ENCODE results near the gene PNKP. TPM values are rescaled to one million over a fixed set of nuclear protein-coding genes. Genes with fewer than 3 reads are reported as not detected.

Gene PNKP
- total RNA-seq, 2 experiments from 2014 or later, result 86.7 to 93.1 TPM

GRCh38 chr19:49880162-49880869, 12.9 kb upstream of the PNKP start:
- ChIA-PET CTCF (interaction anchor here (0.7 kb wide), 1 partner anchor 10 kb away, joined by 3 read pairs; no protein-coding TSS in a partner anchor), POLR2A (no interaction called here)

DNA sequence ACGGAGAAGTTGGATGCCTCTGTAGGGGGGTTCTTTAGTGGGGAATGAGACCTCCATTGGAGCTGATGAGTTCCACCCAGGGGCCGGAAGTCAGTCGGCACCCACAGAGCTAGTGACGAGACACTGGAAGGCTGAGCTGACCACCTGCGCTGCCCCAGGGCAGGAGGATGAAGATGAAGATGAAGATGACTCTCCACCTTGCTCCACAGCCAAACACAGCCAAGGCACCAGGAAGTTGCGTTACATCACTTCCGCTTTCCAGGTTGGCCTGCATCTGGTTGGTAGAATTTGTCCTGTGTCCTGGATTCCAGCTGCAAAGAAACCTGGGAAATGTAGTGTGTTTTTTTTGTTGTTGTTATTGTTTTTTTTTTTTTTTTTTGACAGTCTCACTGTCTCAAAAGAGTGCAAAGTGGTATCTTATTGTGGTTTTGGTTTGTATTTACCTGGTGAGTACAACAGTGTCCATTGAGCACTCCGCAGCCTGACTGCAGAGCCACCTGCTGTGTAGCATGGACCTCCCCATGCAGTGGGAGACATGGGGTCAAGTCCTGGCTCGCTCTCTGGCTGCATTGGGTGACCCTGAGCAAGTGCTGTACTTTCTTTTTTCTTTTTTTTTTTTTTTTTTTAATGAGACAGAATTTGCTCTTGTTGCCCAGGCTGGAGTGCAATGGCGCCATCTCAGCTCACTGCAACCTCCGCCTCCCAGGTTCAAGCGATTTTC, 12.0 kb upstream of the PNKP start:
- ChIA-PET POLR2A (no interaction called here), CTCF (interaction anchor here (0.7 kb wide), 1 partner anchor 11 kb away, joined by 3 read pairs; no protein-coding TSS in a partner anchor)

GRCh38 chr19:49878744-49879070, 11.3 kb upstream of the PNKP start:
- ChIA-PET POLR2A (no interaction called here), CTCF (no interaction called here)

DNA sequence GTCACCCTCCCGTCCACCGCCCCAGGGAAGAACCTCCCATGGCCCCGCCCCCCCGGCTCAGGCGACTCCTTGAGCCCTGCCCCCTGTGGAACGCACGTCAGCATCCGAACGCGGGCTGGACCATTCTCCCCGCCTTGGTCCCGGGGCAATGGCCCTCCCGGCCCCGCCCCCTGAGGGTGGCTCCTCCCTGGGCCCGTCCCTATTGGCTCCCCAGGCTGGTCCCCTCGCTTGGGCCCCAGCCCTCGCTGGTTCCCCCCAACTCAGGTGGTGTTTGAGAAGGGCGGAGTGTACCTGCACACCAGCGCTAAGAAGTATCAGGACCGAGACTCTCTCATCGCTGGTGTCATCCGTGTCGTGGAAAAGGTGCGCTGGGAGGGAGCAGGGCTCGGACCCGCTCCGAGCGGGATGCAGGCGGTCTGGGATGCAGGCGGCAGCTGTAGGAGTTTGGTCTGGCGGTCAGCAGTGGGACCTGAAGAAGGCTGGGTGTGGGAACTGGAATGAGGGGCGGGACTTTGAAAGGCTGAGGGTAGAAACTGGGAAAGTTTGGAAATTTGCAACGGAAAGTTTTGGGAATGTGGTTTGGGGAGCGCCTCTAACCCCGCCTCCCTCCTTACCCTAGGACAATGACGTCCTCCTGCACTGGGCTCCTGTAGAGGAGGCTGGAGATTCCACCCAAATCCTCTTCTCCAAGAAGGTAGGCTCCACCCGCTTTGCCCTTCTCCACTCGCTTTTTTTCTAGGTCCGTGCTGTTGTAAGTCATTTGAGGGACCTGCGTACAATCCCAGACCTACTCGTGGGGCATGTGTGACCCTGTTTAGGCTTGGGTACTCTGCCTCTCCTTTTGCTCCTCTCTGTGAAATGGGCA, 10.7 kb upstream of the PNKP start:
- ChIA-PET POLR2A (interaction anchor here (0.8 kb wide), 1 partner anchor 51 kb away, joined by 8 read pairs; the partner anchor contains the start of genes ATF5 and NUP62), CTCF (no interaction called here)

DNA sequence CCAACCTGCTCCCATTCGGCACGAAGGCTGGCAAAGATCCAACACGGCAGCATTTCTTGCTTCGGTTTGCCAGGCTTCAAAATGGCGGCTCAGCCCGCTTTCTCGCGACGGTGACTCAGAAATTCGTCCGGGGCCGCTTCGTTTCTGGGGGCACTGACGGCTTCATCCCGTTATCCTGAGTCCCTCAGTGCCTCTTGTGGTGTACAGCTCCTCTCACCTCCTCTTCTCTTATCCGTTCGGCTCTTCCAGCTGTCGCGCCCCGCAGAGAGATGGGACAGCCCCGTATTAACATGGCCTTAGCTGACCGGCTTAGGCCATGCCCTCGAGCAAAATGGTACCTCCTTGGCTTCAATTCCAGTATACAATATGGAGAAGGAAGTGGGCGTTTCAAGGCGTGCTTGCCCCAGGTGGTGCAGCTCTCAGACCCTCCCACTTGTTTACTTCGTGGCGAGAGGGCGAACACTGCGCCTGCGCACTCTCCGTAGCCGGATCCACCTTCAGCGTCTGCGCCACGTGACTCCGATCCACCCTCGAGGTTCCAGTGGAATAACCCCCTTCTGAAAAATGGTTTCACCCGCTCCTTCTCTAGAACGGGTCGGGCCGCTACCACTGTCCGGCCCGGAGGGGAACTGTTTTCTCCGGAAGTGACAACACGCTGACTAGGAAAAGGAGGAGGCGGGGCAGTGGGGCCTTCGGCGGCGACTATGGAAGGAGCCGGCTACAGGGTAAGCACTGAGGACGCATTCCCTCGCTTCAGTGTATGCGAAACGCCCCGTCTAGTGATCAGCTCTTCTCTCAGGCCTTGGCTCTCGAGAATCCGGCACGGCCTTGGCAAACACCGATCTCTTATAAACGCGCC, 9.9 kb upstream of the PNKP start, which contains the start of the genes AKT1S1 and TBC1D17:
TSS of gene AKT1S1 (minus strand) at position 336 of the 859 bp plus-strand sequence. CDS start 4,060 bp downstream, outside the sequence.
TSS of gene TBC1D17 (plus strand) at position 683 of the 859 bp plus-strand sequence. CDS start at position 705, 22 bp downstream.
- ChIA-PET CTCF (interaction anchor here (2.5 kb wide), 1 partner anchor 13 kb away, joined by 11 read pairs; no protein-coding TSS in a partner anchor), POLR2A (interaction anchor here (0.8 to 1.0 kb wide), 3 partner anchors 20 to 201 kb away, joined by 3 to 8 read pairs (median 3); partner anchors contain the start of genes ATF5, NUP62 and PRMT1)

GRCh38 chr19:49876422-49877019, 9.1 kb upstream of the PNKP start:
- POLR2A ChIA-PET, result interaction anchor here (0.5 to 1.0 kb wide), 4 partner anchors 10 to 1408 kb away, joined by 3 read pairs; partner anchors contain the start of gene PRMT1

GRCh38 chr19:49875857-49876421, 8.6 kb upstream of the PNKP start:
- CTCF ChIA-PET, result interaction anchor here (2.5 kb wide), 1 partner anchor 14 kb away, joined by 11 read pairs; no protein-coding TSS in a partner anchor
- POLR2A ChIA-PET, result interaction anchor here (0.5 to 0.7 kb wide), 2 partner anchors 9 to 1408 kb away, joined by 3 read pairs; no protein-coding TSS in a partner anchor

More at GRCh38 chr19:49876422-49877019, 9.1 kb upstream of the PNKP start:
- CTCF ChIA-PET, result interaction anchor here (2.5 kb wide), 1 partner anchor 14 kb away, joined by 11 read pairs; no protein-coding TSS in a partner anchor

DNA sequence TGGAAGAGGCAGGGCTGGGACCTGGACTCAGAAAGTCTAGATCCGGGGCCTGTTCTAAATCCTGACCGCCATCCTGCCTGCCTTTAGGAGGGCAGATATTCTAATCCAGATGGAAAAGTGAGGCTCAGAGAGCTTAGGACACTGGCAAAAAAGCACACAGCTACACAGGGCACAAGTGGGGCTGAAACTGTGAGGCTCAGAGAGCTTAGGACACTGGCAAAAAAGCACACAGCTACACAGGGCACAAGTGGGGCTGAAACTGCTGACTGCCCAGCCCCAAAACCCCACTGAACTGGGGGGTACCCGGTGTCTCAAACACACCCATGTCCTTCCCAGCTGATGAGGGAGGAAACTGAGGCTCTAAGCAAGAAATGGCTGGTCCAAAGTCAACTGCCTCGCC, 7.8 kb upstream of the PNKP start:
- ChIA-PET CTCF (interaction anchor here (0.9 to 2.5 kb wide), 2 partner anchors 13 to 15 kb away, joined by 3 to 11 read pairs; no protein-coding TSS in a partner anchor), POLR2A (no interaction called here)

GRCh38 chr19:49874503-49875157, 7.3 kb upstream of the PNKP start:
- POLR2A ChIA-PET, result no interaction called here
- CTCF ChIA-PET, result interaction anchor here (0.9 kb wide), 1 partner anchor 12 kb away, joined by 3 read pairs; no protein-coding TSS in a partner anchor

DNA sequence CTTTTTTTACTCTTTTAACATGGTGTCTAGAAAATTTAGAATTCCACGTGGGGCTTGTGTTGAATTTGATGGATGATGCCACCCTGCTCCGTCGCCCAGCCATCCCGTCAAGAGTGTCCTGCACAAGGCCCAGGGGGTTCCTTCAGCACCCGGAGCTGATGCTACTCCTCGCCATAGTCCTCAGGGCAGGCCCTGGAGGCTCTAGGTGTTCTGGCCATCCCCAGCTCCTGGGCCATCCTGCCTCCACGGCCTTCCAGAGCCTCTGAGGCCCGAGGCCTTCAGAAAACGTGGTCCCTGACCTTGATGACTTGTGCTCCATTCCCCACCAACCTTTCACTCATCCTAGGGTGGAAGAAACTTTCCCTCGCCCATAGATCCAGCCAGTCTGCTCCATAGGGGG, 6.5 kb upstream of the PNKP start:
- CTCF ChIA-PET, result no interaction called here
- POLR2A ChIA-PET, result no interaction called here

GRCh38 chr19:49873129-49873521, 5.7 kb upstream of the PNKP start:
- CTCF ChIA-PET, result interaction anchor here (0.9 kb wide), 1 partner anchor 17 kb away, joined by 3 read pairs; no protein-coding TSS in a partner anchor
- POLR2A ChIA-PET, result no interaction called here

- POLR2A ChIA-PET, result no interaction called here
Measured at GRCh38 chr19:49872245-49873128, 5.1 kb upstream of the PNKP start.

DNA sequence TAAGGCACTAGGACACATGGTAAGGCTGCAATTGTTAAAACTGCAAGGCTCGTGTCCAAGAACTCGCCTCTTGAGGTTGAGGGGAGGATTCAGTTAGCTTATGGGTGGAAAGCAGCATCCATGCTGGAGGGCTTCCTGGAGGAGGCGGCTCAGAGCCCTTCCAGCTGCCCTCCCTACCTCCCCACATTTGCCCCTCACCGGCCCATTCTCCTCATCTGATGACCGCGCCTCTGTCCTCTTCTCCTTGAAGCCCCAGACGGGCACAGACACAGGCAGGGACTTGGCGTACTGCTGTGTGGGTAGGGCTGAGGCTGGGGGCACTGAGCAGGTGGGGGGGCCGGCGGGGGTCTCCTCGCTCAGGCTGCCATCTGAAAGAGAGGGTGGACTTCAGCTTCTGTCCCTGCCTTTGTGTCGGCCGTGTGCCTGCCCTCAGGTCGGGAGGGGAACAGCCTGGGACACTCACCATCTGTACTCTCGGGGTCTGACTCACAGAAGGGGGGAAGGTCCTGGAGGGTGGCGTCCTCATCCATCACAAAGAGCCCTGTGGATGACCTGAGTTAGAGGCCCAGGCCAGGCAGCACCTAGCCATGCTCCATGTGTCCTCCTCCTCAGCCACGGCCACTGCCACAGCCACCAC, 4.1 kb upstream of the PNKP start:
- CTCF ChIA-PET, result no interaction called here
- POLR2A ChIA-PET, result no interaction called here

More at GRCh38 chr19:49872245-49873128, 5.1 kb upstream of the PNKP start:
- CTCF ChIA-PET, result interaction anchor here (0.9 kb wide), 1 partner anchor 18 kb away, joined by 3 read pairs; no protein-coding TSS in a partner anchor

DNA sequence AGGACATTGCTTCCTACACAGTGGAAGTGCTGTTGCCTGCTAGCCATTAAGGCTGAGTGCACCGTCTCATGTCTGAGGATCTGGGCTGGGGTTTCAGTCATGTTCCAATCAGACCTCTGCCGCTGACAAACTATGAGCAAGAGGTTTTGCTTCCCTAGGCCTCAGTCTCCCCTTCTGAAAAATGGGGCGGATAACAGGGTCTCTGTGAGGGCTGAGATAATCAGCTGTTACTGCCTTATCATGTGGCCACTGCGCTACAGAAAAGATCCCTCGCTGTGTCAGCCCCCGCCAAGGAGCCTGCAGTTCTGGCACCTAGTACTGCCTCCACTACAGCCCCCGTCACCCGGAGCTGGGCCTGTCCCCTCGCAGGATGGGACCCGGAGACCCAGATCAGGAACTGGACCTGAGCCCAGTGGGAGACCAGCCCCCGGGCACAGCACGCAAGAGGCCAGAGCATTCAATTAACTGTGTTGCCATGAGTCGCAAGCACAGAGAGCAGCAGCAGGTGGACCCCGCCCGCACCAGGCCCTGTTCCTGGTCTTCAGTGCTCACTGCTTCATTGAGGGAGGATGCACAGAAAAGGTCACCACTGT, 3.0 kb upstream of the PNKP start:
- ChIA-PET POLR2A (no interaction called here), CTCF (interaction anchor here (0.5 kb wide), 1 partner anchor 17 kb away, joined by 3 read pairs; no protein-coding TSS in a partner anchor)

All from activated CD8-positive, alpha-beta memory T cell treated with anti-CD3 and anti-CD28 coated beads for 36 hours (primary cell).